IgD-negative memory B cell (primary cell): ENCODE results near the gene NAV2. TPM values are rescaled to one million over a fixed set of nuclear protein-coding genes. Genes with fewer than 3 reads are reported as not detected.

ENCODE experiments used
- H3K27ac Mint-ChIP-seq, 3 donors: one replicate each; pipeline ENCODE4 v1.8.0; 2020 to 2022; ENCODE audit warnings: mild to moderate bottlenecking in 3 of 3, mixed read lengths in 3 of 3, moderate library complexity in 1 of 3
- H3K27me3 Mint-ChIP-seq: one replicate; pipeline ENCODE4 v1.8.0; 2021; ENCODE audit warnings: mixed read lengths
- H3K36me3 Mint-ChIP-seq: one replicate; pipeline ENCODE4 v1.8.0; 2020; ENCODE audit warnings: mild to moderate bottlenecking, mixed read lengths
- H3K4me1 Mint-ChIP-seq, 3 donors: one replicate each; pipeline ENCODE4 v1.8.0; 2020 to 2022; ENCODE audit warnings: mixed read lengths in 3 of 3, mild to moderate bottlenecking in 1 of 3
- H3K4me3 Mint-ChIP-seq, 4 donors: one replicate each; pipeline ENCODE4 v1.8.0; 2020 to 2022; ENCODE audit warnings: mild to moderate bottlenecking in 4 of 4, mixed read lengths in 4 of 4, moderate library complexity in 3 of 4
- H3K9me3 Mint-ChIP-seq, 3 donors: one replicate each; pipeline ENCODE4 v1.8.0; 2020 to 2021; ENCODE audit warnings: mixed read lengths in 3 of 3, mild to moderate bottlenecking in 1 of 3
- polyA plus RNA-seq: library from polyadenylated mRNA; unstranded; fragments of 300-500 nt; fragmentation: Illumina TruSeq; gene quantifications from one replicate; pipeline ENCODE4 v1.2.3, GENCODE V29; 2021

Gene NAV2
- polyA plus RNA-seq, 1 donor from 2014 or later, result 0.19 TPM

- no peak overlapping the region for H3K27ac Mint-ChIP-seq
- no peaks in the 10 kb centered on the region for H3K4me1 Mint-ChIP-seq
- H3K27me3 Mint-ChIP-seq, result peaks cover 13% of the 10 kb centered on the region
- H3K36me3 Mint-ChIP-seq, result no peaks in the 10 kb centered on the region
- H3K4me3 Mint-ChIP-seq, result no peak overlapping the region
- no peaks in the 10 kb centered on the region for H3K9me3 Mint-ChIP-seq
Observed at GRCh38 chr11:20035701-20036601, 323.3 kb downstream of the NAV2 start.

GRCh38 chr11:20036626-20037335, 324.1 kb downstream of the NAV2 start:
- Mint-ChIP-seq H3K36me3 (no peaks in the 10 kb centered on the region), H3K9me3 (no peaks in the 10 kb centered on the region), H3K27me3 (peaks cover 11% of the 10 kb centered on the region), H3K4me3 (no peak overlapping the region), H3K4me1 (no peaks in the 10 kb centered on the region), H3K27ac (no peak overlapping the region)

GRCh38 chr11:20037396-20038153, 324.9 kb downstream of the NAV2 start:
- no peaks in the 10 kb centered on the region for H3K4me1 Mint-ChIP-seq
- no peaks in the 10 kb centered on the region for H3K9me3 Mint-ChIP-seq
- no peak overlapping the region for H3K27ac Mint-ChIP-seq
- no peaks in the 10 kb centered on the region for H3K36me3 Mint-ChIP-seq
- peaks cover 11% of the 10 kb centered on the region for H3K27me3 Mint-ChIP-seq
- H3K4me3 Mint-ChIP-seq, result no peak overlapping the region

GRCh38 chr11:20038412-20038811, 325.8 kb downstream of the NAV2 start:
- Mint-ChIP-seq H3K27me3 (peaks cover 11% of the 10 kb centered on the region), H3K36me3 (no peaks in the 10 kb centered on the region), H3K4me3 (no peak overlapping the region), H3K4me1 (no peaks in the 10 kb centered on the region), H3K27ac (no peak overlapping the region), H3K9me3 (no peaks in the 10 kb centered on the region)

- H3K27me3 Mint-ChIP-seq, result peaks cover 7% of the 10 kb centered on the region
- H3K4me1 Mint-ChIP-seq, result no peaks in the 10 kb centered on the region
- H3K4me3 Mint-ChIP-seq, result no peak overlapping the region
- H3K27ac Mint-ChIP-seq, result no peak overlapping the region
- H3K9me3 Mint-ChIP-seq, result no peaks in the 10 kb centered on the region
- H3K36me3 Mint-ChIP-seq, result no peaks in the 10 kb centered on the region
Observed at GRCh38 chr11:20038972-20039371, 326.3 kb downstream of the NAV2 start.

- Mint-ChIP-seq H3K4me1 (peaks cover 2 to 6% (median 3%) of the 10 kb centered on the region in 3 donors), H3K4me3 (no peak overlapping the region), H3K27me3 (peaks cover 3% of the 10 kb centered on the region), H3K27ac (no peak overlapping the region), H3K9me3 (no peaks in the 10 kb centered on the region), H3K36me3 (no peaks in the 10 kb centered on the region)
Observed at GRCh38 chr11:20041499-20041898, 328.9 kb downstream of the NAV2 start.

GRCh38 chr11:20042045-20042639, 329.5 kb downstream of the NAV2 start:
- no peak overlapping the region for H3K27ac Mint-ChIP-seq
- H3K4me1 Mint-ChIP-seq, result peaks cover 5 to 6% (median 6%) of the 10 kb centered on the region in 3 donors
- no peaks in the 10 kb centered on the region for H3K36me3 Mint-ChIP-seq
- peaks cover 1% of the 10 kb centered on the region for H3K27me3 Mint-ChIP-seq
- no peak overlapping the region for H3K4me3 Mint-ChIP-seq
- no peaks in the 10 kb centered on the region for H3K9me3 Mint-ChIP-seq

- Mint-ChIP-seq H3K36me3 (no peaks in the 10 kb centered on the region), H3K4me1 (peaks cover 5 to 6% (median 6%) of the 10 kb centered on the region in 3 donors), H3K9me3 (no peaks in the 10 kb centered on the region), H3K27ac (no peak overlapping the region), H3K4me3 (no peak overlapping the region), H3K27me3 (no peaks in the 10 kb centered on the region)
Observed at GRCh38 chr11:20042811-20043341, 330.2 kb downstream of the NAV2 start.

- peaks cover 6 to 9% (median 6%) of the 10 kb centered on the region in 3 donors for H3K4me1 Mint-ChIP-seq
- peaks cover 4% of the 10 kb centered on the region for H3K36me3 Mint-ChIP-seq
- H3K4me3 Mint-ChIP-seq, result no peak overlapping the region
- H3K9me3 Mint-ChIP-seq, result no peaks in the 10 kb centered on the region
- H3K27ac Mint-ChIP-seq, result no peak overlapping the region
- H3K27me3 Mint-ChIP-seq, result no peaks in the 10 kb centered on the region
Observed at GRCh38 chr11:20043992-20044391, 331.4 kb downstream of the NAV2 start.

- H3K36me3 Mint-ChIP-seq, result peaks cover 4% of the 10 kb centered on the region
- H3K9me3 Mint-ChIP-seq, result no peaks in the 10 kb centered on the region
- peaks cover 6 to 14% (median 6%) of the 10 kb centered on the region in 3 donors for H3K4me1 Mint-ChIP-seq
- H3K4me3 Mint-ChIP-seq, result no peak overlapping the region
- H3K27me3 Mint-ChIP-seq, result no peaks in the 10 kb centered on the region
- no peak overlapping the region for H3K27ac Mint-ChIP-seq
Observed at GRCh38 chr11:20045098-20045688, 332.6 kb downstream of the NAV2 start.

- Mint-ChIP-seq H3K27me3 (no peaks in the 10 kb centered on the region), H3K4me3 (peak overlapping the region in 2 of 4 donors; percentile 34 to 65), H3K9me3 (no peaks in the 10 kb centered on the region), H3K4me1 (peaks cover 6 to 14% (median 6%) of the 10 kb centered on the region in 3 donors), H3K27ac (no peak overlapping the region), H3K36me3 (peaks cover 4% of the 10 kb centered on the region)
Observed at GRCh38 chr11:20046416-20046815, 333.8 kb downstream of the NAV2 start.

GRCh38 chr11:20047006-20047768, 334.6 kb downstream of the NAV2 start:
- Mint-ChIP-seq H3K27ac (no peak overlapping the region), H3K9me3 (no peaks in the 10 kb centered on the region), H3K4me1 (peaks cover 6 to 14% (median 6%) of the 10 kb centered on the region in 3 donors), H3K27me3 (no peaks in the 10 kb centered on the region), H3K4me3 (no peak overlapping the region), H3K36me3 (peaks cover 4% of the 10 kb centered on the region)

- Mint-ChIP-seq H3K27me3 (no peaks in the 10 kb centered on the region), H3K36me3 (peaks cover 4% of the 10 kb centered on the region), H3K4me1 (peaks cover 6 to 14% (median 6%) of the 10 kb centered on the region in 3 donors), H3K27ac (no peak overlapping the region), H3K4me3 (no peak overlapping the region), H3K9me3 (no peaks in the 10 kb centered on the region)
Observed at GRCh38 chr11:20047769-20048154, 335.1 kb downstream of the NAV2 start.
